DND-41 (cell line): ENCODE data around the gene POLR1G.

Source experiments
- EZH2 ChIP-seq: IDR thresholded peaks from 3 replicates; pipeline ENCODE4 v1.6.1; 2012; ENCODE audit warnings: borderline replicate concordance, low read depth, mild to moderate bottlenecking, moderate library complexity, low read length, inconsistent platforms; ENCODE audit not compliant: severe bottlenecking
- TF ChIP-seq, protein P1 (sequence below): IDR thresholded peaks from 2 replicates; pipeline ENCODE4 v1.5.1; 2012; ENCODE audit warnings: borderline replicate concordance, low read length, moderate library complexity, mild to moderate bottlenecking; ENCODE audit not compliant: poor library complexity, severe bottlenecking; ENCODE audit errors: extremely low read depth

DNA sequence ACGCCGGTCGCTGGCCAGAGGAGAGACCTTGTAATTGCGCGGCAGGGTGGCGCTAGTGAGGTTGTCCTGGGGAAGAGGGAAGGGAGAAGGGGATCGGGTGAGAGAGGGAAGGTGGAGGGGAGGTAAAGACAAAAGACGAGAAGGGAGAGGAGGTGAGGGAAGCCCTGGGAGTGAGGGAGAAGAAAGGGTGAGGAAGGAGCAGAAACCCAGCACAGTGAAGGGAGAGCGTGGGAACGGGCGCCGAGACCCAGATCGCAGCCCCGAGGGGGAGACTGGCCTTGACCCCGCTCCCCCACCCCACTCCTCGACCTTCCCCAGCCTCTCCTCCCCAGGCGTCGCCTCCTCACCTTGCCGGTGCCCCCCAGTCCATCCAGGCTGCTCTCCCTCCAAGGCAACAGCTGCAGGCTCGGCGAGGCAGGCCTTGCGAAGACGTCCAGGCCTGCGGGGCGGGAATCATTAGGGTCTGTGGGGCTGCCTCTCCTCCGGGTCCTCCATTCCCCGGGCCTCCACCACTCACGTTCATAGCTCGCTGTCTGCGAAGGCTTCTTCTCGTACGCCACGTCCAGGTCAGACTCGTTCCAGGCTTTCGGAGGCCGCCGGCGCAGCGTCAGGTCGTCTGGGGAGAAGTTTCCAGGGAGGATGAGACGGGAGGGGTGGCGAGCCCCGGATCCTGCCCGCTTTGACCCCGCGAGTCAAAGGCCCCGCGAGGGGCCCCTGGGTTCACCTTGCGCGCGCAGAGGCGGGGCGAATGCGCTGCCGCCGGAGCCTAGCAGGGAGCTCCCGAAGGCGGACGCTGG is 10.4 kb upstream of the POLR1G start:
- TF ChIP-seq, protein P1, sequence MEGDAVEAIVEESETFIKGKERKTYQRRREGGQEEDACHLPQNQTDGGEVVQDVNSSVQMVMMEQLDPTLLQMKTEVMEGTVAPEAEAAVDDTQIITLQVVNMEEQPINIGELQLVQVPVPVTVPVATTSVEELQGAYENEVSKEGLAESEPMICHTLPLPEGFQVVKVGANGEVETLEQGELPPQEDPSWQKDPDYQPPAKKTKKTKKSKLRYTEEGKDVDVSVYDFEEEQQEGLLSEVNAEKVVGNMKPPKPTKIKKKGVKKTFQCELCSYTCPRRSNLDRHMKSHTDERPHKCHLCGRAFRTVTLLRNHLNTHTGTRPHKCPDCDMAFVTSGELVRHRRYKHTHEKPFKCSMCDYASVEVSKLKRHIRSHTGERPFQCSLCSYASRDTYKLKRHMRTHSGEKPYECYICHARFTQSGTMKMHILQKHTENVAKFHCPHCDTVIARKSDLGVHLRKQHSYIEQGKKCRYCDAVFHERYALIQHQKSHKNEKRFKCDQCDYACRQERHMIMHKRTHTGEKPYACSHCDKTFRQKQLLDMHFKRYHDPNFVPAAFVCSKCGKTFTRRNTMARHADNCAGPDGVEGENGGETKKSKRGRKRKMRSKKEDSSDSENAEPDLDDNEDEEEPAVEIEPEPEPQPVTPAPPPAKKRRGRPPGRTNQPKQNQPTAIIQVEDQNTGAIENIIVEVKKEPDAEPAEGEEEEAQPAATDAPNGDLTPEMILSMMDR = no peak
- no peak for TF ChIP-seq EZH2
